GM12878 (cell line): ENCODE data around the gene DPF3. TPM values are rescaled to one million over a fixed set of nuclear protein-coding genes. Genes with fewer than 3 reads are reported as not detected.

ENCODE experiments used
- ATAC-seq: fragments of 200-7000 bp; cut with Tn5 transposase; 3 replicates; pipeline ENCODE4 v1.9.1; 2020; ENCODE audit warnings: mild to moderate bottlenecking, moderate library complexity
- BruUV-seq: library from RNA; stranded (reverse); fragments of 400-500 nt; replicated peaks from 2 replicates; lab custom pipeline; 2021; lab: Mats Ljungman, UMichigan
- CTCF ChIA-PET: fragments of 300-600 bp; sonication (Branson Sonifier 250); formaldehyde crosslinking; extraction: SDS; loops from one replicate; lab custom pipeline; 2021; ENCODE audit warnings: inconsistent platforms; lab: Yijun Ruan, JAX
- POLR2A ChIA-PET: fragments of 350-600 bp; formaldehyde crosslinking; extraction: SDS; loops from one replicate; lab custom pipeline; 2021; ENCODE audit warnings: inconsistent platforms; lab: Charles Lee
- RAD21 ChIA-PET: fragments of 300-600 bp; sonication (Branson Sonifier 250); formaldehyde crosslinking; loops from one replicate; lab custom pipeline; 2023; ENCODE audit warnings: antibody characterized with exemption; ENCODE audit not compliant: unreplicated experiment; lab: Charles Lee
- SMC1A ChIA-PET: fragments of 300-600 bp; sonication (Branson Sonifier 250); formaldehyde crosslinking; loops from one replicate; lab custom pipeline; 2023; ENCODE audit not compliant: unreplicated experiment, uncharacterized antibody; lab: Charles Lee
- DNase-seq: peaks from one replicate; pipeline ENCODE4 v3.0.0-alpha.2; 2011; ENCODE audit warnings: low read depth, low spot score
- FAIRE-seq: peaks from 3 replicates; lab custom pipeline; 2011; peaks lifted over from hg19 to GRCh38; lab: Jason Lieb, UNC
- H2AFZ ChIP-seq: 2 replicates; pipeline ENCODE4 v1.6.0; 2011; ENCODE audit warnings: low read depth, low read length, control low read depth; ENCODE audit not compliant: control insufficient read depth
- H3K27ac ChIP-seq: 2 replicates; pipeline ENCODE4 v1.5.1; 2011; ENCODE audit warnings: control low read depth; ENCODE audit not compliant: control insufficient read depth, insufficient read depth
- H3K27me3 ChIP-seq, 2 experiments: replicated peaks in 1 of 2; 2 replicates each; pipeline versions ENCODE4 v1.6.0 to v1.6.1; 2011; ENCODE audit warnings: low read length in 1 of 2; ENCODE audit not compliant: control insufficient read depth in 2 of 2, insufficient read depth in 2 of 2
- H3K36me3 ChIP-seq, 2 experiments: 2 replicates each; pipeline ENCODE4 v1.5.1; 2011; ENCODE audit warnings: low read length in 1 of 2; ENCODE audit not compliant: control insufficient read depth in 2 of 2, insufficient read depth in 2 of 2
- H3K4me1 ChIP-seq: 2 replicates; pipeline ENCODE4 v1.6.1; 2011; ENCODE audit warnings: mild to moderate bottlenecking, low read length, moderate library complexity, mixed read lengths; ENCODE audit not compliant: control insufficient read depth, insufficient read depth
- H3K4me2 ChIP-seq: 2 replicates; pipeline ENCODE4 v1.6.0; 2011; ENCODE audit warnings: control low read depth; ENCODE audit not compliant: control insufficient read depth, insufficient read depth
- H3K4me3 ChIP-seq: fragments of 200-600 bp; sonication (generic); 2 replicates; pipeline ENCODE4 v1.5.1; 2016
- H3K79me2 ChIP-seq: 2 replicates; pipeline ENCODE4 v1.6.0; 2011; ENCODE audit warnings: low read length; ENCODE audit not compliant: control insufficient read depth, insufficient read depth
- H3K9ac ChIP-seq: 2 replicates; pipeline ENCODE4 v1.8.0; 2011; ENCODE audit warnings: low read length, control low read depth, mixed read lengths; ENCODE audit not compliant: control insufficient read depth, insufficient read depth
- H3K9me3 ChIP-seq: replicated peaks from 3 replicates; pipeline ENCODE4 v1.5.1; 2011; ENCODE audit warnings: mild to moderate bottlenecking, low read length; ENCODE audit not compliant: control insufficient read depth, insufficient read depth
- H4K20me1 ChIP-seq: 2 replicates; pipeline ENCODE4 v1.6.0; 2011; ENCODE audit not compliant: control insufficient read depth, insufficient read depth
- HDAC2 ChIP-seq: fragments of 200-600 bp; sonication (generic); IDR thresholded peaks from 2 replicates; pipeline ENCODE4 v1.6.1; 2017
- HDAC6 ChIP-seq: fragments of 200-600 bp; sonication (generic); IDR thresholded peaks from one replicate; pipeline ENCODE4 v1.8.0; 2017; ENCODE audit warnings: antibody characterized with exemption; ENCODE audit not compliant: unreplicated experiment
- IKZF2 ChIP-seq, 2 experiments: fragments of 450-650 bp; IDR thresholded peaks; 2 replicates each; pipeline ENCODE4 v1.6.1; 2017; ENCODE audit warnings: mild to moderate bottlenecking in 2 of 2, moderate library complexity in 2 of 2
- JUNB ChIP-seq: IDR thresholded peaks from 2 replicates; pipeline ENCODE4 v1.6.1; 2016; ENCODE audit warnings: antibody characterized with exemption, mild to moderate bottlenecking
- PAX5 ChIP-seq: IDR thresholded peaks from 2 replicates; pipeline ENCODE4 v1.6.1; 2011; ENCODE audit warnings: low read depth, low read length, borderline replicate concordance
- RELA ChIP-seq: fragments of 450-650 bp; IDR thresholded peaks from 2 replicates; pipeline ENCODE4 v1.8.0; 2014; ENCODE audit warnings: borderline replicate concordance; ENCODE audit not compliant: partially characterized antibody
- RUNX3 ChIP-seq: IDR thresholded peaks from 2 replicates; pipeline ENCODE4 v1.6.1; 2012; ENCODE audit warnings: low read length, inconsistent platforms
- SREBF2 ChIP-seq: IDR thresholded peaks from 2 replicates; pipeline ENCODE4 v1.6.1; 2012; ENCODE audit warnings: mild to moderate bottlenecking, low read length
- STAT1 ChIP-seq: fragments of 450-650 bp; conservative IDR thresholded peaks from 2 replicates; pipeline ENCODE4 v1.6.1; 2014; ENCODE audit warnings: antibody characterized with exemption, mild to moderate bottlenecking
- TBL1XR1 ChIP-seq: IDR thresholded peaks from 2 replicates; pipeline ENCODE4 v1.6.1; 2012; ENCODE audit warnings: low read depth, low read length, improper control_type of control experiment
- TCF3 ChIP-seq: IDR thresholded peaks from 2 replicates; pipeline ENCODE4 v1.6.1; 2012; ENCODE audit warnings: low read depth, mild to moderate bottlenecking, low read length, borderline replicate concordance; ENCODE audit not compliant: insufficient read depth
- ZNF207 ChIP-seq: fragments of 450-650 bp; IDR thresholded peaks from 2 replicates; pipeline ENCODE4 v1.6.1; 2014; ENCODE audit warnings: antibody characterized with exemption, mild to moderate bottlenecking, borderline replicate concordance
- ZNF274 ChIP-seq: IDR thresholded peaks from one replicate; pipeline ENCODE4 v1.8.0; 2011; ENCODE audit not compliant: insufficient read length, insufficient read depth
- ZNF384 ChIP-seq: IDR thresholded peaks from 2 replicates; pipeline ENCODE4 v1.6.1; 2012; ENCODE audit warnings: low read depth, mild to moderate bottlenecking, low read length, improper control_type of control experiment, borderline replicate concordance
- WGBS: methylation state at CpG from one replicate; pipeline ENCODE4 v1.1.6; 2016; ENCODE audit warnings: low lambda C conversion rate; ENCODE audit not compliant: insufficient replicate concordance, insufficient coverage; ENCODE audit errors: missing lambda C conversion rate; 5-methylcytosine and 5-hydroxymethylcytosine counted together
- in situ Hi-C: fragments of 300-500 bp; cut with MboI; formaldehyde crosslinking; loops from 9 replicates; pipeline ENCODE4 v1.14.3; 2018; ENCODE audit warnings: mixed read lengths
- intact Hi-C: fragments of 100-400 bp; cut with micrococcal nuclease; formaldehyde crosslinking; loops from one replicate; pipeline ENCODE4 v1.14.2; 2022; ENCODE audit not compliant: unreplicated experiment
- polyA plus RNA-seq, 11 experiments: library from polyadenylated mRNA; depleted of rRNA in 4 of 11; unstranded in 6 of 11; stranded (reverse) in 5 of 11; fragments of >200 nt; fragmentation: Nextera tagmentation in 4 of 11; fragmentation: Illumina TruSeq in 1 of 11; extraction: Ambion mirVana in 4 of 11; extraction: Trizol in 1 of 11; gene quantifications; 1 replicate in 1 of 11; 2 replicates in 10 of 11; pipeline versions ENCODE4 v1.2.1 to v1.2.3, GENCODE V29; 2011 to 2016; ENCODE audit warnings: inconsistent platforms in 2 of 11, missing spikeins in 2 of 11, low read depth in 1 of 11
- total RNA-seq, 4 experiments: library from RNA; depleted of rRNA in 3 of 4; stranded (reverse); fragments of >200 nt in 3 of 4; fragmentation: Illumina TruSeq in 1 of 4; extraction: Trizol in 1 of 4; gene quantifications; 2 replicates each; pipeline versions ENCODE4 v1.2.1 to v1.2.3, GENCODE V29; 2013 to 2021

DPF3 gene
- total and polyA plus RNA-seq, 10 of the 15 experiments (the other 5 are each of a cell fraction or from before 2014, with no cell fraction given): 0.69 to 8.0 (median 2.2) TPM

GRCh38 chr14:72774141-72774540 lies 119.8 kb downstream of the DPF3 start:
- ChIA-PET POLR2A (no interaction called here), RAD21 (interaction anchor here (0.7 kb wide), 2 partner anchors 240 to 261 kb away, joined by 3 to 5 read pairs; no protein-coding TSS in a partner anchor), CTCF (interaction anchor here (0.6 to 1.3 kb wide), 3 partner anchors 42 to 62 kb away, joined by 3 read pairs; no protein-coding TSS in a partner anchor), SMC1A (interaction anchor here (0.6 to 1.4 kb wide), 4 partner anchors 15 to 260 kb away, joined by 3 to 5 read pairs (median 4); no protein-coding TSS in a partner anchor)
- Histone ChIP-seq H2AFZ (no peak overlapping the region), H4K20me1 (no peaks in the 10 kb centered on the region), H3K4me1 (peaks cover 7% of the 10 kb centered on the region), H3K79me2 (no peaks in the 10 kb centered on the region), H3K27me3 (no peaks in the 10 kb centered on the region), H3K4me2 (no peak overlapping the region), H3K9me3 (peaks cover 4% of the 10 kb centered on the region; the same call in 1 of the 3 replicates), H3K9ac (no peak overlapping the region), H3K36me3 (no peaks in the 10 kb centered on the region), H3K4me3 (no peak overlapping the region), H3K27ac (no peak overlapping the region)
- ATAC-seq (peak; percentile 39), DNase-seq (no peak), FAIRE-seq (no peak)
- in situ Hi-C loops (no loop called here), intact Hi-C loops (no loop called here)
- TF ChIP-seq STAT1 (no peak), HDAC2 (no peak), RELA (no peak), JUNB (peak; percentile 45; the same call in 1 of the 2 replicates), ZNF384 (0 out of 2 replicates have a peak, but pooled peaks have one; percentile 37), TBL1XR1 (no peak), TCF3 (no peak), PAX5 (no peak), IKZF2 (IDR thresholded peaks at IDR 0.05) (0 out of 4 replicates have a peak, but pooled peaks of 1 of the 2 experiments have one; percentile 21), ZNF274 (no peak), RUNX3 (0 out of 2 replicates have a peak, but pooled peaks have one; percentile 8), ZNF207 (no peak), HDAC6 (no peak), SREBF2 (no peak)
- 66% methylated on average over 4 of the region's 4 CpGs for WGBS
- BruUV-seq: no TSS peak
